Nephron progenitor cell (in vitro differentiated cells): ENCODE measurements around the gene LBX2.
"Not testable (repeated sequence)": the region's sequence is repeated elsewhere in the genome, so short reads cannot be mapped to it uniquely, and the experiment has no call there.

Source experiments
- DNase-seq: peaks from one replicate; pipeline ENCODE4 v3.0.0; 2021
- H3K27ac Mint-ChIP-seq: 2 replicates; pipeline ENCODE4 v1.8.0; 2021; ENCODE audit warnings: mild to moderate bottlenecking, moderate library complexity, mixed read lengths
- H3K27me3 Mint-ChIP-seq: 2 replicates; pipeline ENCODE4 v1.8.0; 2021; ENCODE audit warnings: mild to moderate bottlenecking, low read depth, mixed read lengths; ENCODE audit not compliant: poor library complexity
- H3K36me3 Mint-ChIP-seq: 2 replicates; pipeline ENCODE4 v1.8.0; 2021; ENCODE audit warnings: low read depth, mixed read lengths
- H3K4me1 Mint-ChIP-seq: 2 replicates; pipeline ENCODE4 v1.8.0; 2021; ENCODE audit warnings: mixed read lengths
- H3K4me3 Mint-ChIP-seq: 2 replicates; pipeline ENCODE4 v1.8.0; 2021; ENCODE audit warnings: mild to moderate bottlenecking, moderate library complexity, mixed read lengths
- H3K9me3 Mint-ChIP-seq: 2 replicates; pipeline ENCODE4 v1.8.0; 2021; ENCODE audit warnings: mild to moderate bottlenecking, moderate library complexity, mixed read lengths
- CTCF ChIP-seq: fragments of 200-600 bp; sonication (generic); IDR thresholded peaks from 2 replicates; pipeline ENCODE4 v1.5.0; 2021; ENCODE audit warnings: antibody characterized with exemption

LBX2 gene

GRCh38 chr2:74489906-74490305 lies 9.5 kb downstream of the LBX2 start:
- H3K36me3 Mint-ChIP-seq: peaks cover 60% of the 10 kb centered on the region
- no peak overlapping the region for H3K27ac Mint-ChIP-seq
- DNase-seq: no peak
- H3K27me3 Mint-ChIP-seq: peaks cover 6% of the 10 kb centered on the region
- H3K4me1 Mint-ChIP-seq: no peaks in the 10 kb centered on the region
- no peaks in the 10 kb centered on the region for H3K9me3 Mint-ChIP-seq
- no peak for TF ChIP-seq CTCF
- H3K4me3 Mint-ChIP-seq: no peak overlapping the region

GRCh38 chr2:74488643-74489481 lies 10.5 kb downstream of the LBX2 start:
- Mint-ChIP-seq H3K27me3 (no peaks in the 10 kb centered on the region), H3K9me3 (no peaks in the 10 kb centered on the region), H3K36me3 (peaks cover 54% of the 10 kb centered on the region), H3K27ac (no peak overlapping the region), H3K4me3 (no peak overlapping the region), H3K4me1 (no peaks in the 10 kb centered on the region)
- no peak for DNase-seq
- TF ChIP-seq CTCF: no peak

GRCh38 chr2:74486141-74486540 lies 13.3 kb downstream of the LBX2 start:
- peaks cover 2% of the 10 kb centered on the region for H3K27me3 Mint-ChIP-seq
- H3K4me1 Mint-ChIP-seq: peaks cover 16% of the 10 kb centered on the region
- DNase-seq: no peak
- H3K27ac Mint-ChIP-seq: no peak overlapping the region
- H3K36me3 Mint-ChIP-seq: peaks cover 35% of the 10 kb centered on the region
- TF ChIP-seq CTCF: no peak
- no peaks in the 10 kb centered on the region for H3K9me3 Mint-ChIP-seq
- H3K4me3 Mint-ChIP-seq: no peak overlapping the region

- Mint-ChIP-seq H3K4me3 (peak overlapping the region; percentile 94), H3K27ac (peak overlapping the region; percentile 68), H3K36me3 (peaks cover 32% of the 10 kb centered on the region), H3K4me1 (peaks cover 34% of the 10 kb centered on the region)
- not testable (repeated sequence) for H3K9me3 Mint-ChIP-seq, DNase-seq, H3K27me3 Mint-ChIP-seq
Observed at GRCh38 chr2:74483675-74484164, 15.7 kb downstream of the LBX2 start.

GRCh38 chr2:74482801-74483674 lies 16.4 kb downstream of the LBX2 start, which contains the start of the genes CCDC142 and TTC31:
CCDC142 (minus strand) TSS chr2:74482998; CDS start chr2:74482837, 161 bp downstream.
TTC31 (plus strand) TSS chr2:74483081; CDS start chr2:74483096, 15 bp downstream.
- peak; percentile 92 for DNase-seq
- peaks cover 34% of the 10 kb centered on the region for H3K4me1 Mint-ChIP-seq
- peaks cover 2% of the 10 kb centered on the region for H3K27me3 Mint-ChIP-seq
- H3K27ac Mint-ChIP-seq: peak within 1 kb of the TSS; percentile 91
- no peaks in the 10 kb centered on the region for H3K9me3 Mint-ChIP-seq
- H3K4me3 Mint-ChIP-seq: peak within 1 kb of the TSS; percentile 94
- peaks cover 32% of the 10 kb centered on the region for H3K36me3 Mint-ChIP-seq
- peak; percentile 67 for TF ChIP-seq CTCF
